ENCODE results near the gene GRIA3. TPM values are rescaled to one million over a fixed set of nuclear protein-coding genes. Genes with fewer than 3 reads are reported as not detected.
"Not testable (repeated sequence)": the region's sequence is repeated elsewhere in the genome, so short reads cannot be mapped to it uniquely, and the experiment has no call there.

Gene GRIA3
- polyA plus RNA-seq, 1 experiment: 27.7 TPM

- CTCF ChIA-PET: no interaction called here
Measured at GRCh38 chrX:123493857-123494256, 309.8 kb downstream of the GRIA3 start.

GRCh38 chrX:123499787-123500186, 315.7 kb downstream of the GRIA3 start:
- Histone ChIP-seq H3K4me3 (ENCODE audit: low read depth, low read length) (no peak overlapping the region), H3K36me3 (ENCODE audit: control insufficient read depth, insufficient read depth, low read length) (no peaks in the 10 kb centered on the region), H3K27me3 (ENCODE audit: control insufficient read depth, insufficient read depth, low read length) (no peaks in the 10 kb centered on the region)
- POLR2A ChIA-PET: no interaction called here
- no peak for DNase-seq (ENCODE audit: low read depth)
- CTCF ChIA-PET: no interaction called here
- no peak for TF ChIP-seq CTCF (IDR thresholded peaks at IDR 0.05; ENCODE audit: insufficient read depth, low read depth, low read length)

More at GRCh38 chrX:123493857-123494256, 309.8 kb downstream of the GRIA3 start:
- DNase-seq (ENCODE audit: low read depth): no peak
- H3K4me3 ChIP-seq (ENCODE audit: low read depth, low read length): no peak overlapping the region
- no peaks in the 10 kb centered on the region for H3K27me3 ChIP-seq (ENCODE audit: control insufficient read depth, insufficient read depth, low read length)
- no peaks in the 10 kb centered on the region for H3K36me3 ChIP-seq (ENCODE audit: control insufficient read depth, insufficient read depth, low read length)
- POLR2A ChIA-PET: no interaction called here
- no peak for TF ChIP-seq CTCF (IDR thresholded peaks at IDR 0.05; ENCODE audit: insufficient read depth, low read depth, low read length)

GRCh38 chrX:123504047-123504446, 320.0 kb downstream of the GRIA3 start:
- Histone ChIP-seq H3K27me3 (ENCODE audit: control insufficient read depth, insufficient read depth, low read length) (no peaks in the 10 kb centered on the region), H3K4me3 (ENCODE audit: low read depth, low read length) (no peak overlapping the region), H3K36me3 (ENCODE audit: control insufficient read depth, insufficient read depth, low read length) (no peaks in the 10 kb centered on the region)
- ChIA-PET POLR2A (no interaction called here), CTCF (no interaction called here)
- DNase-seq (ENCODE audit: low read depth): no peak
- TF ChIP-seq CTCF (IDR thresholded peaks at IDR 0.05; ENCODE audit: insufficient read depth, low read depth, low read length): no peak

GRCh38 chrX:123504630-123505270, 320.7 kb downstream of the GRIA3 start:
- DNase-seq (ENCODE audit: low read depth): no peak
- no peaks in the 10 kb centered on the region for H3K36me3 ChIP-seq (ENCODE audit: control insufficient read depth, insufficient read depth, low read length)
- POLR2A ChIA-PET: no interaction called here
- CTCF ChIA-PET: no interaction called here
- H3K27me3 ChIP-seq (ENCODE audit: control insufficient read depth, insufficient read depth, low read length): no peaks in the 10 kb centered on the region
- no peak for TF ChIP-seq CTCF (IDR thresholded peaks at IDR 0.05; ENCODE audit: insufficient read depth, low read depth, low read length)
- H3K4me3 ChIP-seq (ENCODE audit: low read depth, low read length): no peak overlapping the region

GRCh38 chrX:123513585-123514278, 329.7 kb downstream of the GRIA3 start:
- Histone ChIP-seq H3K36me3 (ENCODE audit: control insufficient read depth, insufficient read depth, low read length) (no peaks in the 10 kb centered on the region), H3K27me3 (ENCODE audit: control insufficient read depth, insufficient read depth, low read length) (no peaks in the 10 kb centered on the region), H3K4me3 (ENCODE audit: low read depth, low read length) (no peak overlapping the region)
- ChIA-PET POLR2A (no interaction called here), CTCF (interaction anchor here (1.0 kb wide), 1 partner anchor 22 kb away, joined by 5 read pairs; no protein-coding TSS in a partner anchor)
- no peak for DNase-seq (ENCODE audit: low read depth)
- no peak for TF ChIP-seq CTCF (IDR thresholded peaks at IDR 0.05; ENCODE audit: insufficient read depth, low read depth, low read length)

GRCh38 chrX:123514279-123514640, 330.2 kb downstream of the GRIA3 start:
- H3K27me3 ChIP-seq (ENCODE audit: control insufficient read depth, insufficient read depth, low read length); H3K4me3 ChIP-seq (ENCODE audit: low read depth, low read length); POLR2A ChIA-PET; DNase-seq (ENCODE audit: low read depth); H3K36me3 ChIP-seq (ENCODE audit: control insufficient read depth, insufficient read depth, low read length): not testable (repeated sequence)
- CTCF ChIA-PET: interaction anchor here (1.0 kb wide), 1 partner anchor 23 kb away, joined by 5 read pairs; no protein-coding TSS in a partner anchor

All from BJ (cell line).